ENCODE results near the gene ELANE.
"Not testable (repeated sequence)": the region's sequence is repeated elsewhere in the genome, so short reads cannot be mapped to it uniquely, and the experiment has no call there.

Gene ELANE

GRCh38 chr19:876780-877314 is 24.7 kb downstream of the ELANE start:
- no peak for DNase-seq (ENCODE audit: low read depth in 3 of 3, low spot score in 1 of 3)

GRCh38 chr19:877992-878660 is 26.0 kb downstream of the ELANE start:
- DNase-seq (ENCODE audit: low read depth in 3 of 3, low spot score in 1 of 3) = not testable (repeated sequence)

- DNase-seq (ENCODE audit: low read depth in 3 of 3, low spot score in 1 of 3) = not testable (repeated sequence)
Observed at GRCh38 chr19:878751-879561, 26.9 kb downstream of the ELANE start.

- no peak for DNase-seq (ENCODE audit: low read depth in 3 of 3, low spot score in 1 of 3)
Observed at GRCh38 chr19:879711-880438, 27.8 kb downstream of the ELANE start.

GRCh38 chr19:881385-882071 is 29.4 kb downstream of the ELANE start:
- DNase-seq (ENCODE audit: low read depth in 3 of 3, low spot score in 1 of 3) = no peak

GRCh38 chr19:882871-883497 is 30.9 kb downstream of the ELANE start:
- no peak for DNase-seq (ENCODE audit: low read depth in 3 of 3, low spot score in 1 of 3)

GRCh38 chr19:883661-884211 is 31.6 kb downstream of the ELANE start:
- no peak for DNase-seq (ENCODE audit: low read depth in 3 of 3, low spot score in 1 of 3)

- DNase-seq (ENCODE audit: low read depth in 3 of 3, low spot score in 1 of 3) = no peak
Observed at GRCh38 chr19:884420-885211, 32.5 kb downstream of the ELANE start.

- no peak for DNase-seq (ENCODE audit: low read depth in 3 of 3, low spot score in 1 of 3)
Observed at GRCh38 chr19:885536-886224, 33.6 kb downstream of the ELANE start.

- no peak for DNase-seq (ENCODE audit: low read depth in 3 of 3, low spot score in 1 of 3)
Observed at GRCh38 chr19:887072-887471, 35.0 kb downstream of the ELANE start.

- no peak for DNase-seq (ENCODE audit: low read depth in 3 of 3, low spot score in 1 of 3)
Observed at GRCh38 chr19:887599-887998, 35.5 kb downstream of the ELANE start.

- DNase-seq (ENCODE audit: low read depth in 3 of 3, low spot score in 1 of 3) = peak in 1 of 3 donors; percentile 26
Observed at GRCh38 chr19:888581-889385, 36.7 kb downstream of the ELANE start.

GRCh38 chr19:889662-890295 is 37.7 kb downstream of the ELANE start:
- no peak for DNase-seq (ENCODE audit: low read depth in 3 of 3, low spot score in 1 of 3)

- no peak for DNase-seq (ENCODE audit: low read depth in 3 of 3, low spot score in 1 of 3)
Observed at GRCh38 chr19:890831-891230, 38.7 kb downstream of the ELANE start.

GRCh38 chr19:891421-892200 is 39.5 kb downstream of the ELANE start:
- not testable (repeated sequence) for DNase-seq (ENCODE audit: low read depth in 3 of 3, low spot score in 1 of 3)

GRCh38 chr19:892243-892893 is 40.3 kb downstream of the ELANE start:
- no peak for DNase-seq (ENCODE audit: low read depth in 3 of 3, low spot score in 1 of 3)
